GM19099 (cell line): ENCODE data around the gene NSUN4.

ENCODE experiments used
- POLR2A ChIP-seq: IDR thresholded peaks from 3 replicates; pipeline ENCODE4 v1.6.1; 2011; ENCODE audit warnings: low read depth; ENCODE audit not compliant: insufficient read length; ENCODE audit errors: extremely low read depth

The NSUN4 gene

GRCh38 chr1:46340404-46341221, at the start of gene NSUN4:
TSS of gene NSUN4 (plus strand) at chr1:46340807. CDS start at chr1:46340827, 20 bp downstream.
- peak; percentile 80 for TF ChIP-seq POLR2A

DNA sequence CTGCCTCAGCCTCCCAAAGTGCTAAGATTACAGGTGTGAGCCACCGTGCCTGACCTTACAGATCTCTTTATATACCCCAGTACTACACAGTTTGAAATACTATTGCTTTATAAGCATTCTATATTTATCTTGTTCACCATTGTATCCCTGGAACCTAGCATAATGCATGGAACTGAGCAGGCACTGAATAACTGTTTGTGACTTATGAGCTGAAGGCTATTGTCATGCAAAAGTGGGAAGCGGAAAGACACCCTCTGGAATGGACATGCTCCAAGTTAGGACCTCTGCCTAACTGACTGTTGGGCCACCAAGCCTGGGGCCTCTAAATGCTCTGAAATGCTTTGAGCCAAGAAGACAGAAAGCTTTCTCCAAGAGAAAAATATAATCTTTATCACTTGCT, 45.3 kb upstream of the NSUN4 start:
- TF ChIP-seq POLR2A = no peak

DNA sequence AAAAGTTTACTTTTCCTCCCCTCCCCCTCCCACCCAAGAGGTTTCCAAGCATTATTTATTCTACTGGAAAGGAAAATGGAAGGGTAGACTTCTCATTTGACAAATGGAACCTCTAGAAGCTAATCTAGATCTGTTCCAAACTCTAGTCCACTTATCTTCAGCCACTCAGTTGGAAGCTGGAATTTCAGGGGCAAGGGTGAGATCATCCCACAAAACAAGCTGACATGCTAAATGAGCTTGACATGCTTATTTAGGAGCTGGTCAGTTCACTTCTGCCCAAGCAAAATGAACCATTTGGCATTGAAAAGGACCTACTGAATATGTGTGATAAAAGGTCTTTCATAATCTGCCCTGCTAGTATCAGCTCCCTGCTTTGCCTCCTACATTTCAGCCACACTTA, 42.2 kb upstream of the NSUN4 start:
- no peak for TF ChIP-seq POLR2A

DNA sequence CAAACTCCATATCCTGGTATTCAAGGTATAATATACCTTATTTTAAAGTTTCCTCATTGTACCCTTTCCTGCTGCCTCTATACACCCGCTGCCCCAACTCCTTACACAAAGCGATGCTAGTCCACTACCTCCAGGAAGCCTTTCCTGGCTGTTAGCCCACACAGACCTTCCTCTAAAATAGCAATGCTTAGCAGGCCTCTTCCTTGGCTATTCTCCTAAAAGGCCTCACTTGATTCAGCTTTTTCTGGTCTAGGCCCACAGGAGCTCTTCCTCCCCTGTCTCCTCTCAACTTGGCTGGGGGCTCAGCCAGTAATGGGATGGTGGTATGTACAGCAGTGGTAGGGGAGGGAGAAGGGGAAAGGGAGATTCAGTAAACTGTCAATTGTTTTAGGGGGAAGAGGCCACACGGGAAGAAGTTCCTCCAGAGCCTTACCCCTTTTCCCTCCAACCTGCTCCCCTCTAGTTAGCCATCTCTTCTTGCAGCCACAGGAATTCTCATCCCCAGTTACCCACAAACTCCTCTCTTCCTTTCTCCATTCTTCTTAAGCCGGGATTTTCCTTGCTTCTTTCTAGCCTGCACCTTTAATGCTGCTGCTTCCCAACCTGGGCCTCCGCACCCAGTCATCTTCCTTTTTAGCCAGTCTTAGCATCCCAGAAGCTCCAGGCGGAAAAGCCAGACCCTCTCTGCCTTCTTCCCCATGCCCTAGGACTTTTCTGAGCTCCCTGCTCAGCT, 39.8 kb upstream of the NSUN4 start:
- TF ChIP-seq POLR2A = no peak

DNA sequence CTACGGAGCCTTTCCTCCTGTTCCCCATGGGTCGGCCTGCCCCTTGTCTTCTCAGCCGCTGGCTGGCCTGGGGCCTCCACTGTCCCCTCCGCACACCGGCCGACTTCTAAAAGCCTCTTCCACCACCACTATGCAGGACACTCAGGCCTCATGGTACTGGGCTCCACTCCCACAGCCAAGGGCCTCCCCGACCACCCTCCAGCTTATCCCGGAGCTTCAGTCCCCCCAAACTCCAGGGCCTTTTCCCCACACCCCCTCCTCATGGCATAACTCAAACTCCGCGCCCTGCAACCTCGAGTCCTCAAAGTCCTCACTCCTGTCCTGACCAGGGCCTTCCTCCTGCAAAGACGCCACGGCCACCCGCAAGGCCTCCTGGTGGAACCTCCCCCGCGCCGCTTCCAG, 39.2 kb upstream of the NSUN4 start:
- no peak for TF ChIP-seq POLR2A

GRCh38 chr1:46301808-46302640, 38.6 kb upstream of the NSUN4 start:
- peak; percentile 27 for TF ChIP-seq POLR2A

GRCh38 chr1:46302641-46303037, 38.0 kb upstream of the NSUN4 start:
- TF ChIP-seq POLR2A = no peak

DNA sequence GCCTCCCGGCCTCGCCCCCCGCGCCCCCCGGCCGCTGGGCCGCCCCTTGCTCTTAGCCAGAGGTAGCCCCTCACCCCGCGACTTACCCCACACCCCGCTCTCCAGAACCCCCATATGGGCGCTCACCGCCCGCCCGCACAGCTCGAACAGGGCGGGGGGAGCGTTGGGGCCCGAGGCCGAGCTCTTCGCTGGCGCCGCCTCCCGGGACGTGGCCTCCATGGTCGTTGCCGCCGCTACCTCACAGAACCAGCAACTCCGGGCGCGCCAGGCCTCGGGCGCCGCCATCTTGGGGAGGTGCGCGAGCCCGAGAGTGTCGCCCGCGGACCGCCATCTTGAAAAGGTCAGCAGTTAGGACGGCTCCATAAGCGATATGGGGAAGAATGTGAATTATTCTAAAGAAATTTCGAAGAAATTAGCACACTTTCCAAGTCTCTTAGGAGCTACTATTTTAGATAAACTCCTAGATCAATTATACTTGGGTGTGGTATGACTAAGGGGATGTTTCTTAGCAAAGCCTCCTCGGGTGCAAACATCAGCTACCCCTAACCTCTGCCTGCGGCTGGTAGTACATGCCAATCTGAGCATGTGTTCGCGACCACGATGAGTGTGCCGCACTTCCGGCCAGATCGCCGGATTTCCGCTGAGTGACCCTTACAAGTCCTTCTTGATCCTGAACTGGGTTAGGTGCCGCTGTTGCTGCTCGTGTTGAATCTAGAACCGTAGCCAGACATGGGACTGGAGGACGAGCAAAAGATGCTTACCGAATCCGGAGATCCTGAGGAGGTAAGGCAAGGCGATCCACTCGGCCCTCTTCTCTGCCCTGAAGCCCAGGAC, 37.4 kb upstream of the NSUN4 start, which contains the start of the genes LRRC41 and UQCRH:
LRRC41 (minus strand) TSS at position 579 of the 834 bp plus-strand sequence; CDS start at position 285, 294 bp downstream.
UQCRH (plus strand) TSS at position 661 of the 834 bp plus-strand sequence; CDS start at position 730, 69 bp downstream.
- TF ChIP-seq POLR2A = peak; percentile 74

DNA sequence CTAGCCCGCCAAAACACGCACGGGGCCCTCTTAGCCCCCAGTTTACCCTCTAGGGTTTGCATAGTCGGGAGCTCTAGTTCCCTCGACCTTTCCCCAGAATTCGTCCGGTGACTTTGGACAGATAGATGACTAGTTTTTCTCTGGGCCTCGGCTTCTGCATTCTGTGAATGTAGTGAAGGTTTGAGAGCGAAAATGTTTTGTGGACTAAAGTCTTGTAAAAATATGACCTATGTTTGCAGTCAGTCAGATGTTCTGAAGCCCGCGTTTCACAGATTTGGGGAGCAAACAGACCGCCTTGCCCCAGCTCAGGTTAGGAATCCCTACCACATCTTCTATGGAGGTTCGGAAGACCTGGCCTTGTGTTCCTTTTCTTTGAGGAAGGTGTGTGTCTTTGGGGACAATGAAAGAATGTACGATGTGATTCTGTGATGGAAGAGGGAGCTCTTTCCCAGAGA, 36.7 kb upstream of the NSUN4 start:
- TF ChIP-seq POLR2A = no peak

DNA sequence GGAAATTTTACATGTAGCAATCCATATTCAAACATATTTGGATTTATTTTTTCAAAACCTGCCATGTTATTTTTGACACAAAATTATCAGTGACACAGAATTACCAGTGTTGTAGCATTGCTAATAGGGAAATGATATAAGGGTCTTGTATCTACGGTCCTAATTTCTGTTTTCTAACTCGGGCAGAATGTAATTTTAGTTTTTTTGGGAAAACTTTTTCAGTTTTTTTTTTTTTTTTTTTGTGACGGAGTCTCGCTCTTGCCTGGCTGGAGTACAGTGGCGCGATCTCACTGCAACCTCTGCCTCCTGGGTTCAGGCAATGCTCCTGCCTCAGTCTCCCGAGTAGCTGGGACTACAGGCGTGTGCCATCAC, 34.5 kb upstream of the NSUN4 start:
- TF ChIP-seq POLR2A = no peak

DNA sequence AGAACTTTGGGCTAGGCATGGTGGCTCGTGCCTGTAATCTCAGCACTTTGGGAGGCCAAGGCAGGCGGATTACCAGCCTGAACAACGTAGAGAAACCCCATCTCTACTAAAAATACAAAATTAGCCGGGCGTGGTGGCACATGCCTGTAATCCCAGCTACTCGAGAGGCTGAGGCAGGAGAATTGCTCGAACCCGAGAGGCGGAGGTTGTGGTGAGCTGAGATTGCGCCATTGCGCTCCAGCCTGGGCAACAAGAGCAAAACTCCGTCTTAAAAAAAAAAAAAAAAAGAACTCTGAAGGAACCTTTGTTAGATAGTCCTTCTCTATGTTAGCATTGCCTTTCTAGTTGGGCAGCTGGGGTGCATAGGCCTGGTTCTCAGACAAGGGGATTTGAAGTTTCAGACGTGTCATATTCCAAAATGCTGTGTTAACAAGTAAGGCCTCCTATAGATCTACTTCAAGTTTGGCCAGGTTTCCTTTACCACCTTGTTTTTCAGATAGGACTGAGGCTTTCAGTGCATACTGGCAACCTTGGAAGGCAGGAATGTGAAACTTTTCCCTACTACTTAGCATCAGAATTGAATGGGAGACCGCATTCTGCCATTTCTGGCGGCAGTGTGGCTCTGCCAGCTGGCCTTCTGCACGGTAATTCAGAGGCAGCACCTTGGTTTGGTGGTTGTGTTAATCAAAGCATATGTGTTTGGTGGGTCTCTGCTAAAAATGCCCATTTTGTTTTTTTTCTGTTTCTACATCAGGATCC, 31.0 kb upstream of the NSUN4 start:
- TF ChIP-seq POLR2A = no peak

DNA sequence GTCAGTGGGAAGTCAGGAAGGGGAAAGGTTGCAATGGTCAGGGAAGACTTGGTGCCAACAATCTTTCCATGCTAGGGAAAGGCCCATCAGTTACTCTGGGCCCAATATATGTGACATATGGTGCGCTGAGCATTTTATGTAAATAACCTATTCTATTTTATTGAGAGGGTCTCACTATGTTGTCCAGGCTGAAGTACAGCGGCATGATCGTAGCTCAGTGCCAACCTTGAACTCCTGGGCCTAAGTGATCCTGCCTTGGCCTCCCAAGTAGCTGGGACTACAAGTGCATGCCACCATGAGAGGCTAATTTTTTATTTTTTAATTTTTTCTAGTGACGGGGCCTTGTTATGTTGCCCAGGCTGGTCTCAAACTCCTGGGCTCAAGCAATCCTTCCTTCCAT, 30.3 kb upstream of the NSUN4 start:
- no peak for TF ChIP-seq POLR2A

DNA sequence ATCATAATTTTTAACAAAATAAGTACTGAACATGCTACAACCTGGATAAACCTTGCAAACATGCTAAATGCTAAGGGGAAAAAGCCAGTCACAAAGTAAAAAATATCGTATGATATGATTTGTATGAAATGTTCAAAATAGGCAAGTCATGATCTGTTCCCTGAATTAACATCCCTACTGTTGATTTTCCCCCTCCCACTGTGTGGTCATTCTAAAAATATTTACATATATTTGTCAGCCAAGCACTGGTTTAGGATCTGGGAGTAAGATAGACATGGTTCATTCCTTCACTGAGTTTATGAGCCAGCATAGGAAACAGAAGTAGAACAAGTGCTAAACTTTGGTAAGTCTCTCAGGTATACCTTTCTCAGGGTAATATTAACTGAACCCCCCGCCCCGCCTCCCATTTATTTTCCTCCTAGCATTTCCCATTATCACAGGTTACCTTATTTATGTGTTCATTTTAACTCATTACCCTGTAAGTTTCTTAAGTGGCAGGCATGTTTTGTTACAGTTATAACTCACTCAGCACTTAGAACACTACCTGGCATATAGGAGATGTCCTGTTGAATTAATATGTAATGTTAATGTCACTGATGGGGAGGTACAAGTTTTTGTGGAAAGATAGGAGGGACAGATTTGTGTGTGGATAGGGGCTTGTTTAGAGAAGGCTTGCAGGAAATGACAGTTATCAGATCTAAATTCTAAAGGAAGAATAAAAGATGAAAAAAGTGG, 24.8 kb upstream of the NSUN4 start:
- no peak for TF ChIP-seq POLR2A
